ENCODE data around the gene RPL27. TPM values are rescaled to one million over a fixed set of nuclear protein-coding genes. Genes with fewer than 3 reads are reported as not detected.
"Not testable (repeated sequence)": the region's sequence is repeated elsewhere in the genome, so short reads cannot be mapped to it uniquely, and the experiment has no call there.

Gene RPL27
- total and polyA plus RNA-seq, 2 of the 4 experiments (the other 2 are of a cell fraction) = 1,595 to 2,806 TPM

- intact Hi-C loops (cut with micrococcal nuclease); H4K20me1 ChIP-seq (ENCODE audit: insufficient read depth, low read length); H2BK120ac ChIP-seq (ENCODE audit: low read depth, low read length); H3K4me3 ChIP-seq (ENCODE audit: insufficient read depth, low read depth, low read length); H3K9me3 ChIP-seq (ENCODE audit: control insufficient read depth, insufficient read depth, low read length); H2BK20ac ChIP-seq (ENCODE audit: low read depth, low read length); H2BK15ac ChIP-seq (ENCODE audit: low read depth, low read length); H3K4me2 ChIP-seq (ENCODE audit: low read depth, low read length); H2AFZ ChIP-seq (replicated peaks; ENCODE audit: low read length, poor library complexity); H3K4me1 ChIP-seq (ENCODE audit: control insufficient read depth, insufficient read depth, low read length); H3K18ac ChIP-seq (ENCODE audit: low read depth, low read length); H2BK5ac ChIP-seq (ENCODE audit: low read depth, low read length, poor library complexity, severe bottlenecking); H3K9ac ChIP-seq (ENCODE audit: low read depth, low read length); H3K14ac ChIP-seq (replicated peaks; ENCODE audit: low read depth, low read length); H3K27me3 ChIP-seq (ENCODE audit: control insufficient read depth, insufficient read depth, low read length); dilution Hi-C loops (cut with HindIII; ENCODE audit: low sequenced_read_pairs, unreplicated experiment); H4K91ac ChIP-seq (ENCODE audit: insufficient read depth, low read depth, low read length); CTCF ChIA-PET; H4K8ac ChIP-seq (ENCODE audit: low read depth in 2 of 2, low read length in 2 of 2); ATAC-seq (ENCODE audit: low read depth); H3K56ac ChIP-seq (ENCODE audit: extremely low read depth, insufficient read depth, low read length); H3K4ac ChIP-seq (ENCODE audit: low read depth, low read length); POLR2A ChIA-PET (ENCODE audit: unreplicated experiment); H4K5ac ChIP-seq (ENCODE audit: low read depth, low read length); H2AK5ac ChIP-seq (ENCODE audit: low read depth, low read length); H3K9me1 ChIP-seq (ENCODE audit: insufficient read depth, low read length); H3K27ac ChIP-seq (ENCODE audit: insufficient read depth, low read length); H3K36me3 ChIP-seq (ENCODE audit: control insufficient read depth, insufficient read depth, low read length); H3K23ac ChIP-seq (ENCODE audit: low read depth, low read length); H3K79me1 ChIP-seq (ENCODE audit: low read depth in 1 of 2, low read length in 2 of 2); H2AK9ac ChIP-seq (replicated peaks; ENCODE audit: low read depth, low read length, poor library complexity); DNase-seq; BruUV-seq (replicated peaks): not testable (repeated sequence)
- in situ Hi-C loops (cut with MboI; ENCODE audit: low sequenced_read_pairs) = loop anchor here (25.0 kb wide), 1 partner anchor 89 kb away; no protein-coding TSS in a partner anchor
- no CpG with 5 or more reads among the region's 18 CpGs for WGBS, 2 experiments (ENCODE audit: extremely low coverage in 2 of 2, insufficient read length in 1 of 2)
Observed at GRCh38 chr17:42973323-42973722, 24.9 kb upstream of the RPL27 start.

All from IMR-90 (cell line).